GM19397 (cell line): ENCODE data around the gene TBC1D1.
"Not testable (repeated sequence)": the region's sequence is repeated elsewhere in the genome, so short reads cannot be mapped to it uniquely, and the experiment has no call there.

Experiments
- ATAC-seq: cut with Tn5 transposase; IDR thresholded peaks from one replicate; pipeline ENCODE4 v1.9.1; 2021; ENCODE audit warnings: mild to moderate bottlenecking, moderate library complexity; ENCODE audit not compliant: unreplicated experiment

The TBC1D1 gene

GRCh38 chr4:38008571-38009021, 117.7 kb downstream of the TBC1D1 start:
- no peak for ATAC-seq

GRCh38 chr4:38009421-38009820, 118.5 kb downstream of the TBC1D1 start:
- no peak for ATAC-seq

GRCh38 chr4:38009949-38010348, 119.1 kb downstream of the TBC1D1 start:
- ATAC-seq: no peak

- ATAC-seq: no peak
Observed at GRCh38 chr4:38011511-38012162, 120.8 kb downstream of the TBC1D1 start.

- ATAC-seq: no peak
Observed at GRCh38 chr4:38013461-38014366, 122.8 kb downstream of the TBC1D1 start.

- ATAC-seq: no peak
Observed at GRCh38 chr4:38014421-38014852, 123.6 kb downstream of the TBC1D1 start.

GRCh38 chr4:38015886-38016515, 125.1 kb downstream of the TBC1D1 start:
- ATAC-seq: no peak

GRCh38 chr4:38016698-38017097, 125.8 kb downstream of the TBC1D1 start:
- no peak for ATAC-seq

- ATAC-seq: no peak
Observed at GRCh38 chr4:38017609-38018008, 126.7 kb downstream of the TBC1D1 start.

- ATAC-seq: no peak
Observed at GRCh38 chr4:38020386-38020785, 129.5 kb downstream of the TBC1D1 start.

GRCh38 chr4:38020961-38021360, 130.1 kb downstream of the TBC1D1 start:
- ATAC-seq: not testable (repeated sequence)

- no peak for ATAC-seq
Observed at GRCh38 chr4:38021751-38022150, 130.9 kb downstream of the TBC1D1 start.

- ATAC-seq: no peak
Observed at GRCh38 chr4:38023347-38024205, 132.7 kb downstream of the TBC1D1 start.

GRCh38 chr4:38024206-38024509, 133.3 kb downstream of the TBC1D1 start:
- no peak for ATAC-seq

- no peak for ATAC-seq
Observed at GRCh38 chr4:38025665-38026064, 134.8 kb downstream of the TBC1D1 start.

GRCh38 chr4:38026158-38026740, 135.4 kb downstream of the TBC1D1 start:
- no peak for ATAC-seq

GRCh38 chr4:38030023-38030422, 139.1 kb downstream of the TBC1D1 start:
- no peak for ATAC-seq

- no peak for ATAC-seq
Observed at GRCh38 chr4:38034986-38035882, 144.3 kb downstream of the TBC1D1 start.

GRCh38 chr4:38036548-38036947, 145.7 kb downstream of the TBC1D1 start:
- ATAC-seq: no peak
